Measurements from ENCODE around the gene OLA1.

OLA1 gene

DNA sequence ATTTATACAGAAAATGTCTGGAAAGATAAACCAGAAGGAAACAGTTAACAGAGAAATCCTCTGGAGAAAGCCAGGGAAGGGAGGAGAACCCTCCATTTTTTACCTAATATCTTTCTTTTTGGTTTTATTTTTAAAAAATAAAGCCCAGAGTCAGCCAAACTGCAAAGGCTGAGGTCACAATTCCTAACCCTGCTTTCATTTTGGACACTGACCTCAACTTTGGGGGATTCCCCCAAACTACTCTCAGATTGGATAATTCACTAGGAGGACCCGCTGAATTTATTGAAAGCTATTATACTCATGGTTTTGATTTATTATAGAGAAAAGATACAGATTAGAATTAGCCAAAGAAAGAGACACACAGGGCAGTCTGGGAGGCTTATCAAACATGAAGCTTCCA, 189.9 kb downstream of the OLA1 start:
- no peak for FAIRE-seq

DNA sequence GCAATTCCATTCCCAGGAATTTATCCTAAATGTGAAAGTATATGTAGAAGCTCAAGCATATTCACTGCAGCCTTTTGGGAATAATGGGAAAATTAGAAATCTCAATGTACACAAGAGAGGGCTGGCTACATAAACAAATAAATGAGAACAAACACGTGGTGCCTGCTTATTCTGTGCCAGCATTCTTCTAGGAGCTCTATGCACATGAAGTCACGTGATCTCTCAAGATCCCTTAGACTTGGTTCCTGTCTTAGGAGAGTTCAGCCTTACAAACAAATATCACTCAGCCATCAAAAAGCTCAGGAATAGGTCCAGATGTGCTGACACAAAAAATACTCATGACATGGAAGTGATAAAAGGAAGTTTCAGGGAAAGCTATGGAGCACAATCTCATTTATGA, 190.3 kb downstream of the OLA1 start:
- FAIRE-seq: no peak

DNA sequence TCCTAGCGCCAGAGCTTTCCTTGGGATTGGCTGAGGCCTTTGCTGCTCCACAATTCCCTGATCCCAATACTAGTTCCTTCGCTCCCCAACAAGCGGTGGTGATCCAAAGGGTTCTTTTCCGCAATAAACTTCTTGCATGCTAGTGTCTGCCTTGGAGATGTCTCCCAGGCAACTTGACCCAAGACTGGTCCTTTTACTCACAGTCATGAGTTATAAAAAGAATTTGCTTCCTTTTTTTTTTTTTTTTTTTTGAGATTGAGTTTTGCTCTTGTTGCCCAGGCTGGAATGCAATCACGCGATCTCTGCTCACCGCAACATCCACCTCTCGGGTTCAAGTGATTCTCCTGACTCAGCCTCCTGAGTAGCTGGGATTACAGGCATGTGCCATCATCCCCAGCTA, 193.4 kb downstream of the OLA1 start:
- FAIRE-seq: no peak

DNA sequence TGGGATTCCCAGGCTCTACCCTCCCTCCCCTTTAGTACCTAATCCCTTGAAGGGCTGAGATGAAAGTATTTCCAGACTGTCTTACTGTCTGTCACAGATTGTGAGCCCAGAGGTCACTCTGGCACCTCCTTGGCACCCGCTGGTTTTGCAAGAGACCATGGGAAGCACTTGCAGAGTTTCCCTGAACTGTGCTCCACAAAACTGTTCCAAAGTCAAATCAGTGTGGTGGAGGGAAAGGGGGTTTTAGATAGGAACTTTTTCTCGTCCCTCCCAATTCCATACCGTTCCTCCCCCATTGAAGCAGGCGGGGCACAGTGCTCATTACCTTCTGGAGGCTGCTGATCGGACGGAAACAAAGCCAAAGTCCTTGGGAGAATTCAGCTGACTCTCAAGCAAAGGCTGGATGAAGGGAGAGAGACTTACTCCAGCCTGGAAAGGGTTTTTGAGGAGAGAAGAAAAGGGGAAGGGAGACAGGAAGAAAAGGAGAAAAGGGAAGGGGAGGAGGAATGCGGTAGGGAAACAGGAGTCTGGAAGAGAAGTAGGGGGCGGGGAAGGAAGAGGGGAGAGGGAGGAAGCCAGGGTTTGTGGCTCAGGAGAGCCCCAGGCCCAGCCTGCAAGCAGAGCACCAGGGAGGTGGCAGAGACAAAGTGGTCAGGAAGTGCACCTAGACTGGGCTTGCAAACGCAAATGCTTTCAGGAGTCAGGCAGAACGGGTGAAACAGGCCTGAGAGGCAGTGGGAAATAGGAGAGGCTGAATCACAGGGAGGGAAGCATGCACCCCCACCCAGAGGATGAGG, 194.8 kb downstream of the OLA1 start:
- peak; percentile 73 for FAIRE-seq

DNA sequence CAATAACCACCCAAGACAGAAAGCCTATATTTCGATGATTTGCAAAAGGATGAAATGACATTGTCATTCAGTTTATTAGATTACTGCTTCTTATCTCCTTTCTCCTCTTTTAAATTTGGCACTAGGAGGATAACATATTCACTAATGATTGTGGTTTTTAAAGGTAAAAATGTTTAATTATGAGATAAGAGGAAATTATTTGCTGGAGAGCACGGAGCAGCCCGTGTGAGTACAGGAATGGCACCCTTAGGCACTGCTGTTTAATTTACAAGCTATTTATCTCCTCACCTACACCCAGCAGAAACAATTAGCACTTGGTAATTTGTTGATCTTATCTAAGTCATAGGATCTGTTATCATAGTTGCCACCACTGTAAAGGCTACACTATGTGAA, 195.8 kb downstream of the OLA1 start:
- no peak for FAIRE-seq

DNA sequence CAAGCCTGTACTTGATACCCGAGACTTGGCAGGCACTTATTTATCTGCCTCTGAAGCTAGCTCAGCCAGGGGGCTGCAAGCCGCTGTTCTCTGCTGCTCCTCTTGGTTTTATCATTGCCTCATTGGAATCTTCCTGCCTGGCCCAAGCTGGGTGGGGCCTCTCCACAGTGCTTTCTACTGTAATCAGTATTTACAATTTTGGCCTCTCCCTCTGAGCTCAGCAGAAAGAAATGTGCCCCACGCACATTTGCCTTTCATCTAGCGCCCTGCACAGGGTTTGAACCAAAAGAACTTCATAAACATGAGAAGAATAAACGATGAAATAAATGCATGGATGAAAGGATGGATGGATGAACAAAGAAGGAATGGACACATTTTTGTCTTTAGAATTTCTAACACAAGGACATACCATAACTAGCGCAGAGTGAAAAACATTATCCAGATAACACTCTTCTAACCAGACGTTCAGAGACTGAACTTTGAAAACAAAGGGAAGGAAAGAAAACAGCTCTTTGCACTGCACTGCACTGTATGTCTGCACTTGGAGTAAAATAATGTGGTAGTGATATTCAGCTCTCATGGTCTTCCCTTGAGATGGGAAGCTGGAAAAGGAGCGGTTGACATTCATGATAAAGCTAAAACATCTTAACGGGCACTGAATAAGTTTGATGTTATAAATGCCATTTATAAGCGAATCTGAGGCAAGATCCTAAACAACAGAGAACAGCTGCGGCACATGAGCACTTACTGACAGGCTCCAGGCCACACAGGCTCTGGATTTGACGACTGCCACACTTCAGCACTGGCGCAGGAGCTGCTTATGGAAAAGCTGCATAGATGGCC, 196.4 kb downstream of the OLA1 start:
- FAIRE-seq: peak; percentile 99

DNA sequence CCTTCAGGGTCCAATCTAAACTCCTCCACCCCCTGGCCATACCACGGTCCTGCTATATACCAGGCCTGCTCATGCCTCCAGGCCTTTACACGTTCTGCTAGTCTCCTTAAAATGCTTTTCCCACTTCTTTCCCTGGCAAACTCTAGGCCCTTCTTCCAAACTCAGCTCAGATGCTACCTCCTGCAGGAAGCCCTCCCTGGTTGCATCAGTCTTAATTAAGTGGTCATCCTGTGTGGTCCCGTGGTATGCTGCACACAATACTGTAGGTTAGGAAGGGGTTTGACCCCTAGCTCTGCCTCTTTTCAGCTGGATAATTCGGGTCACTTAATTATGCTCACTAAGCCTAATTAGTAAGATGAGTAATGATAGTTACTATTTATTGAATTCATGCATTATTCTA, 197.3 kb downstream of the OLA1 start:
- FAIRE-seq: no peak

DNA sequence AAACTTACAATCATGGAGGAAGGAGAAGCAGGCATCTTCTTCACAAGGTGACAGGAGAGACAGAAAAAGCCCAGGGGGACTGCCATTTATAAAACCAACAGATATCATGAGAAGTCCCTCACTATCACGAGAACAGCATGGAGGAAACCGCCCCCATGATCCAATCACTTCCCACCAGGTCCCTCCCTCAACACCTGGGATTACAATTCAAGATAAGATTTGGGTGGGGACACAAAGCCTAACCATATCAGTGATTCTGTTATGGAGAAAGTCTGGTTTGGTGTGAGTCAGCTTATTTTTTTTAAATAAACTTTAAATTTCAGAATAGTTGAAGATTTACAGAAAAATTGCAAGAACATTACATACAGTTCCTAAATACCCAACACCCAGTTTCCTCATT, 198.4 kb downstream of the OLA1 start:
- FAIRE-seq: no peak

DNA sequence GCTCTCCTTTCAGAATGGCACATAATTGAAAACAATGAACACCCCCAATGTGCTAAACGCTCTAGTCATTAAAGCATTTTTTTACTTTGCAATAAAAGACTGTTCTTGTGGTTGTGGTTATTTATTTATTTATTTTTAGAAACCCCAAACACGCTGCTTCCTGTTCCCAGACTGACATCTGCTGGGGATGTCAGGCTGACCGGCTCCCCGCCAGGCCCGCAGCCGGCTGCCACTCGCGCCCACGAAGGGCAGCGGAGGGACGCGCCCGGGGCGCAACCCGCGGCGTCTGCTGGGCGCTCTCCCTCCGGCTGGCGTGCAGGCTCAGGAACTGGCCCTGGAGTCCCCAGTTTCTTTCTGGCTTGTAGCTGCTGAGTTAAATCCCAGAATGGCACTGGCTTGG, 200.1 kb downstream of the OLA1 start:
- FAIRE-seq: no peak

DNA sequence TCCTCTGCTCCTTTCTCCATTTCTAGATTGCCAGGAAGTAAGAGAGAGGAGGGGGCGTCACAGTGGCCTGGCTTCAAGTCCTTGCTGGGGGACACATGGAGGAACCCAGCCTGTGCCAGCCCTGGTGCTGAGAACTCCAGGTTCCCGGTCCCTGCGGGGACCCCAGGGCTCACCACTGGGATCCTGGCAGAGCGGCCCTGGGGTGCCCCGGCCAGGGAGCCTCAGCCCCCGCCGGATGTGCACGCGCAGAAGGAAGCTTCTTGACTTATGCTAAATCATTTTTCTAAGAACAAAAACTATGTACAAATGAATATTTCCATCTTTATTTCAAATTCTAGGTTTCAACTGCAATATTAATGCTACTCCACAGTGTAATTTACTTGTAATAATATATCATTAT, 200.6 kb downstream of the OLA1 start:
- FAIRE-seq: no peak

DNA sequence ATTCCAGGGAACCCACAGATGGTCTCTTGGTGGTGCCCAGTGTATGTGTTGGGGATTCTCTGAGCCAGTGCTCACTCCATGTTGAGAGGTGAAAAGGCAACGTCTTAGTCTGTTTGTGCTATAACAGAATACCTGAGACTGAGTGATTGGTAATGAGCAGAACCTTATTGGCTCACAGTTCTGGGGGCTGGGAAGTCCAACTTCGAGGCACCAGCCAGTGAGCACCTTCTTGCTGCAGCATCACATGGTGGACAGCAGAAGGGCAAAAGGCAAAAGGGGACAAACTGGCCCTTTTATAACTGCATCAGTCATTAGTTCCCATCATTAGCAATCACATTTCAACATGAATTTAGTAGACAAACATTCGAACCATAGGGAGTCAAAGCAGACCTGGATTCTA, 202.2 kb downstream of the OLA1 start:
- no peak for FAIRE-seq

DNA sequence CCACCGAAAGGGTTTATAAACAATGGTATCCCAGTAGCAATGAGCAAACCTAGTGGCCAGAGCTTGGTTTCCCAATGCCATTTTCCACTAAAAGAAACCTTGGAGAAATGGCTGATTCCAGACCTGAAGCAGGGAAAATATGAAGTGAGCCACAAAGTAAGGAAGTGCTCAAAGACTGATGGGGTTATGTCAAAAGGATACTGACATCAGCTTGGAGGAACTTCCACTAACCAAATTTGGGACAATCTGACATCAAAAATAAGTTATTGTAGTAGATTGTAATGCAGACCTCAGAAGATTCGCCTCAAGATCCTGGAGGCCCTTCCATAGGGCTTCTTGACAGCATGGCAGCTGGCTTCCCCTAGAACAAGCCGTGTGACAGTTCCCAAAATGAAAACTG, 203.8 kb downstream of the OLA1 start:
- no peak for FAIRE-seq

DNA sequence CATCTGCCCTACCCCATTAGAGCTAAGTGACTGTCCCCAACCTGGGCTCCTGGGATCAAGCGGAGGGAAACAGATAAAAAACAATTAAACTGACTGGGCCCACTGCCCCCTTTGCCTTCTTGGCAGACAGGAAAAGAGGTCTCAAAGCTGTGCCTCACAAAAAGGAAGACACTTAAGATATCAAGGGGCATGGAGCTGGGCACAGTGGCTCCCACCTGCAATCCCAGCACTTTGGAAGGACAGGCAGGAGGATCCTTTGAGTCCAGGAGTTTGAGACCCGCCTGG, 208.0 kb downstream of the OLA1 start:
- no peak for FAIRE-seq

DNA sequence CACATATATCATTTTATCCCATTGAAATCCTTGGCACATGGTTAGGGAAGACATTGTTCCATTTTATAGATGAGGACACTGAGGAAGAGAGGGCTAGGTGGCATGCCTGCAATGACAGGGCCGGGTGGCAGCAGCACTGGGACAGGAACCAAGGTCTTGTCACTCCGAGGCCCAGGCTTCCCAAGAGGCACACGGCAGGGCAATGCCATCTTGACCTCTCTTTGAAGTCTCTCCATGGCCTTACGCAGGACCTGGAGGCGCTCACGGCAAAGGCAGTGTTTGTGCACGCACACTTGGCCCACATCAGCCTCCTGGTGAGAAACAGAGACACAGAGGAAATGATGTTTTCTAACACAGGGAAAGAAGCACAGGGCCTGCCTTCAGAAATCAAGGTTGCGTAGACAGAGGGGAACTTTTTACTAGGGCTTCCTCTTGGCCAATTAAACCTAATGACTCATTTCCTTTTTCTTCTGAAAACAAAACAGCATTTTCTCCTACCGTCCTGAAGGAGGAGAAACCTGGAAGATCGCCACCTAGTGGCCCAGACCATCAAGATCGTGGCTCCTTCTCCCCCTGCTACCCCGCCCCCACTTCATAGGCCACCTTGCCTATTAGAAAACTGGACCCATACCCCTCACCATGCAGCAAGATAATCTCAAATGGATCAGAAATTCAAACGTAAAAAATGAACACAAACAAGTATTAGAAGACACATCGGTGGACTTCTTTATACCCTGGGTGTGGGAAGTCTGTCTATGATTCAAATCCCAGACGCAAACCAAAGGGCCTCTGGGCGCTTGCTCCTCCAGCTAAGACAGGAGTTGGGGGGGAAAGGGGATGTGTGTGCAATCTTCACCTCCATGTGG, 208.5 kb downstream of the OLA1 start:
- peak; percentile 39 for FAIRE-seq

DNA sequence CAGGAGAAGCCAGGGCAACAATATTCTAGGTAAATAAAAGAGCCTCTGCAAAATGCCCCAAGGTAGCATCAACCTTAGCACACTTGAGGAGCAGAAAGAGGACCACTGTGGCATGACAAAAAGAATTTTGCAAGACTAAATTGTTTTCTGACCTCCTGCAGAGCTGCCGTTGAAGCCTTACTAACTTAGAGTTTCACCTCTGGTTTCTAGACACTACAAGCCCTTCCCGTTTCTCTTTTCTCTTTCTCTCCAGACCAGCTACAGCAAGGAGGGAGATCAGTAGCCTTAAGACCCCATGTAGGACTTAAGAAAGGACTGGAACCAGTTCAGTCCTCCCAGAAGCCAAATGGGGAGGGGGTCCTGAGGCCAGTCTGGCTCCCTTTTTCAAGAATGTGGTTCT, 209.9 kb downstream of the OLA1 start:
- FAIRE-seq: no peak

DNA sequence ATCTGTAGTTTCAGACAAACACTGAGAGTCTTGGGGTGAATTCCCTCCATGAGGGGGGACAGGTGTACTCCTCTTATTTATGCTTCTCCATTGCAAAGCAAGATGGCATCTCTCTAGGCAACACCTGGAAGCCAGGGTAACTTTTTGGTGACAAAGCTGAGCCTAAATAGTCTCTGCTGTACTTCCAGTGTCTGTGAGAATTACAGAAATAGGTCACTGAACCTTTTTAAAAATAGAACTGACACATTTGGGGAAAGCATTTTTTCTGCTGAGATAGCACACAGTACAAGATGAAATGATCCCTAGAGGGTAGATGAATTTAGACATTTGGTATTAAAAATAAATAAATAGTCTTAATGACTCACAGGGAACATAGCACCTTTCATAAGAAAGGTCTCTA, 211.5 kb downstream of the OLA1 start:
- no peak for FAIRE-seq

DNA sequence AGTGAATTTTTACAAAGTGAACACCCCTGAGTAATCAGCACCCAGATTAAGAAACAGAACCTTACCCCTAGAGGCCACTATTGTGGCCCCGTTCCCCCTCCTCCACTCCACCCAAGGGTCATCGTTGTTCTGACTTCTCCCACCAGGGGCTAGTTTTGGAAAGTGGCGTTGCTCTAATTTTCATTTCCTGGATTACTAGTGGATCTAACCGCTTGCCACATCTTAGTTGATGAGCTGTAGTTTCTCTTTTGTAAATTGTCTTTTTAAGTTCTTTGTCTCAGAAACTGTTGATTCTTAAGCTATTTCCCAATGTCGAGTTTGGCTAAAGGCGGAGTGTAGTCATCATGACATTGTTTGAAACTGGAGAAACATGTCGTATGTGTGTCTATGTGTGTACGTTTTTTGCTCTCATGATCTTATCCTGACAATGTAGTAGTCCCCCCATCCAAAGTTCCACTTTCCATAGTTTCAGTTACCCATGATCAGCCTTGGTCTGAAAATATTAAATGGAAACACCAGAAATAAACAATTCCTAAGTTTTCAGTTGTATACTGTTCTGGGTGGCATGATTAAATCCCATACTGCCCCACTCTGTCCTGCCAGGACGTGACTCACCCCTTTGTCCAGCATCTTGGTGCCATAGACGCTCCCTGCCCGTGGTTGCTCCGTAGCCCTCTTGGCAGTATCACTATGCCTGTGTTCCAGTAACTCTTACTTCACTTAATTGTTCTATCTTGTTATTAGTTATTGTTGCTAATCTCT, 212.2 kb downstream of the OLA1 start:
- no peak for FAIRE-seq

DNA sequence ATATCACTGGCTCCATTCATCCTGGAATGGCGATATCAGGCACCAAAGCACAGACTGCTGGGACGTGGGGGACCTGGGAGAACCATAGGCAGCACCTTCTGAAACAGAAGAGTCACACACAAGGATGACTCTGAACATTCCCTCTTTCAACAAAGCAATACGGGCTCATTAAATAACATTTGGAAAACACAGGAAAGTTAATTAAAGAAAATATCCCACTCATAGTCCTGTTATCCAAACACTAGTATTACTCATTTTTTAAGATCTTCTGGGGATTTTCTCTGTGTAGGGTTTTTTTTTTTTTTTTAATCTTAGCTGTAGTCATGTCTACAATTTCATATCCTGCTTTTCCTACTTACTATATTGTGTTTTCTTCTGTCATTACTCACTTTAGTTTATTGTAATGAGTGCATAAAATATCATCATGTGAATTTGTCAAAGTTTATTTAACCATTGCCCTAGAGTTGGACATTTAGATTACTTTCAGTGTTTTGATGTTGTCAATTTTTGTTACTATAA, 213.2 kb downstream of the OLA1 start:
- no peak for FAIRE-seq

DNA sequence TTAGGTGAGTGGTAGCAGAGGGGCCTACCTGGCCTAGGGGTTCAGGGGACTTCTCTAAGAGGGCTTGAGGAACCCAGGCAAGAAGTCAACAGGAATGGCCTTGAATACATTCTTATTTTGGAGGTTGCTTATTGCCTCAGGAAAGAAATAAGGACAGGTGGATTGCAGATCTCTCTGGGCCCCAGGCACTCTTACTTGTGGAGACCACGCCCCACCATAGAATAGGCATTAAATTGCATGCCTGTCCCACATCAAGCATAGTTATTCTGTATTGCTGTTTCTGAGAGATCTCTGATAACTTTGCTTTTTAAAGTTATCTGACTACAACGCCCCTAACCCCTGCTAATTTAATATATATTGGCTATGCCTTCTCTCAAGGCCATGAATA, 215.2 kb downstream of the OLA1 start:
- no peak for FAIRE-seq

DNA sequence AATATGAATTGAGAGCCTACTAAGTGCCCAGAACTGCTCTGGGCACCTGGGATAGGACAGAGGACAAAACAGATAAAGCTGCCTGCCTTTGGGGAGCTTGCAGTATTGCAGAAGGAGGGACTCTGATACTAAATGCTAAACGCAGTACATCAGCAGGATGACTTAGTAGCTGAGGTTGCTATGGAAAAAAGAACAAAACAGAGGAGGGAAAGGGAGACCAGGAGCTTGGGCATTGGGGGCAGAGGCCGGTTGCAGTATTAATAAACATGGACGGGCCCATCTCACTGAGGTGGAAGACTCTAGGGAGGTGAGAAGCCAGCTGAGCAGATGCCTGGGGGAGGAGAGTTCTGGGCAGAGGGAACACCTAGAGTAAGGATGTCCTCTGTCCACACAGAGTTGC, 217.1 kb downstream of the OLA1 start:
- no peak for FAIRE-seq

DNA sequence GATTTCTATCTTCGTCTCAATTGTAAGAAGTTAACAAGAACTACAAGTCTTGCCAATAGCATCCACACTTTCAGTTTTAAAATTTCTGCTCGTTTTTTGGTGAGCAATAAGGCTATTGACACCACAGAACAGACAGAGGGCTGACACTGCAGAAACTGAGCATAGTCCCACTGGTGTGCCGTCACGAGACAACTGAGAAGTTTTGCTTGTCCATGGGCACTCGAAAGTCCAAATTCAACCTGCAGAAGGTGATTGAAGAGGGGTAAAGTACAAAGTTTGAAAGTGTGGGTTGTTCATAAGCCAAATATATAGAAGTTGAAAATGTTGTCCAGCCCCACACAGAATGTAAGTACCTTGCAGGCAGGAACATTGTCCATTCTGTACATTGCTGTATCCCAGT, 219.4 kb downstream of the OLA1 start:
- no peak for FAIRE-seq

DNA sequence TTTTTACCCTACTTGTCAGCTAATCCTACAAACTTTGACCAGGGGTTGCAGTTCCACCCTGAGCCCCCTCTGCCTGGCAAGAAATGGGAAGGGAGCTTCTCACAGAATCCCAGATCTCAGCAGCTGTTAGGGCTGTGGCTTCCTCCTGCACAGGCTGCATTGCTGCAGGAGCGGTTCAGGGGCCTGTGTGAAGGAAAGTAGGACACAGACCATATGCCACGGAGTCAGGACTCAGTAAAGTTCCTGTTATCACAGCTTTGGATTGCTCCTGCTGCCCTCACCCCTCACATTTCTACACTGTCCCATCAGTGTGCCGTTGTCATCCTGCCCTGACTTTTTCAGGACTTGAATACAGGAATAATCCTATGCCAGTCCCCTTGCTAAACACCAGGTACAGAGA, 220.4 kb downstream of the OLA1 start:
- FAIRE-seq: no peak
